NCI-H748 (cell line): ENCODE data around the gene FKBP15.
"Not testable (repeated sequence)": the region's sequence is repeated elsewhere in the genome, so short reads cannot be mapped to it uniquely, and the experiment has no call there.

ENCODE experiments used
- DNase-seq: peaks from one replicate; lab custom pipeline; 2025; ENCODE audit not compliant: unreplicated experiment; lab: John Stamatoyannopoulos, UW

Gene FKBP15

DNA sequence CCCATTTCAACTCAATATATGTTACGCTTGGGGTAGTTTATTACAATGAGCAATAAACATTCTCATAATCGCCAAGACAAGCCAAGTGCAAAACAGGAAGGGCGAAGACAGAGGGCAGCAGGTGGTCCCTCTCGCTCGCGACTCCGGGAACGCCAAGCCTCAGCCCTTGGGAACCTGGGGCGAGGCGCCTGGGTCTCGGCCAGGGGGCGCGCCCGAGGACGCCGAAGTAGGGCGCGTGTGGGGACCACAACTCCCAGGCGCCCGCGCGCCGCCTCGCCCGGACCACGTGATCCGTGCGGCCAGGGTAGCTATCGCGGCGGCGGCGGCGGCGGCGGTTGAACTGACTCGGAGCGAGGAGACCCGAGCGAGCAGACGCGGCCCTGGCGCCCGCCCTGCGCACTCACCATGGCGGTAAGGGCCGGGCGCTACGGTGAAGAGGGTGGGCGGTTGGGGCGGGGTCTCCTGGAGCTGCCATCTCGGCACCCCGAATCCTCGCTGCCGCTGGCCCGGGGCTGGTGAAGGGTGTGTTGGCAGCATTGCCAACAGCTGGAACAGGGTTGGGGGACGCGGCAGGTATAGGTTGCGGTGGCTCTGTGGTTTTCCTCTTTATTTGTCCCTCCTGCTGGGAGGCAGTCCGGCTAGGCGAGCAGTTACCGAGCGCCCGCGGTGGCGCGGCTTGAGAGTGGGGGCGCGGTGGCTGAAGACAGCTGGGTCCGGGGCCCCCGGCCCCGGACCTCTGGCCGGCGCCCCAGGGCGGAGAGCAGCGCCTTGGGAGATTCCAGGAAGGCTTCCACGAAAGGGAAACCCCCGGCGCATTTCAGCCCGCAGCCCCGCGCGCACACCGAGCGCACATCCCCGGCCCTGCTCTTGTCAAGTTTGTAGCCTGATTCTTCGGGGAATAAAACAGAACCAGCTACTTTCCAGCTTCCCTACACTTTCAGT lies 70.1 kb downstream of the FKBP15 start, which contains the start of gene SLC31A2:
TSS of gene SLC31A2 (plus strand) at position 338 of the 942 bp plus-strand sequence. CDS start at position 406, 68 bp downstream.
- peak; percentile 94 for DNase-seq

DNA sequence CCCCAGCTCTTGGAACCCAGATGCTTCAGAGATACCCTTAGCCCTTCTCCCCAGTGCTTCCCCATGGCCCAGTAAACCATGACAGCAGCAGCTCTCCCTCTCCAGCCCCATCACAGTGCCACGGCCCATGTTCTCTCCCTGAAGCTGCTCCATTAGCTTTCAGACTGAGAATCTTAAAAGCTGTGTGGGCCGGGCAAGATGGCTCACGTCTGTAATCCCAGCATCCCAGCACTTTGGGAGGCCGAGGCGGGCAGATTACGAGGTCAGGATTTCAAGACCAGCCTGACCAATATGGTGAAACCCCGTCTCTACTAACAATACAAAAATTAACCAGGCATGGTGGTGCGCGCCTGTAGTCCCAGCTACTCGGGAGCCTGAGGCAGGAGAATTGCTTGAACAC lies 71.5 kb downstream of the FKBP15 start:
- not testable (repeated sequence) for DNase-seq

DNA sequence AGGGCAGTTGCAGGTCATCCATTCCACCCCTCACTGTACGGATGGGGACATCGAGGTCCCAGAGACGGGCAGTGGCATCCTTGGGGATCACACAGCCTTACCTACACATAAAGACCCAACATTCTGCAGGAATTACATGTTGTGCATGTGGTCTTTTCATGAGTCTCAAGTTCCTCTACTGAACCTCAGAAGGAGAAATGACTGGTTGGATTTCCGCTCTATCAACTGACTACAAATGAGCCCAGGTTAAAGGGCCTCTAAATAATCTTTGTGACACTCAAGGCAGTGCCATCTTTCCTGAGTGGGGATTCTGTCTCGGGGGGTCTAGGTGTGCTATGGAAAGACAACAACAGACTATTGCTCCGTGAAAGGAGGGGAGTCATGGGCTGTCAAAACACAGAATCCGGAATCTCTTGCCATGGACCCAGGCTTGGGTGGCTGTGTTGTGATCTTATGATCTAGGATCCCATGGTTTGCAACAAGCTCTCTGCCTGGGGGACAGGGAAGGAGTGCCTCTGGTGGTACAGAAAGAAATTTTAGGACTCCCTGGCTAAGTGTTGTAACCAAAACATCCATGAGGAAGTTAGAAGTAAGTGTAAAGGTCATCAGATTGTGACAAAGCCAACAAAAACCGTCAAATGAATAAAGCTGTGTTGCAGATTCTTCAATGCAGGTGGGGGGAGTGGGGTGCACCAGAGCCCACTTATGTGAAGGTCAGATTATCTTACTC lies 72.1 kb downstream of the FKBP15 start:
- DNase-seq = no peak

DNA sequence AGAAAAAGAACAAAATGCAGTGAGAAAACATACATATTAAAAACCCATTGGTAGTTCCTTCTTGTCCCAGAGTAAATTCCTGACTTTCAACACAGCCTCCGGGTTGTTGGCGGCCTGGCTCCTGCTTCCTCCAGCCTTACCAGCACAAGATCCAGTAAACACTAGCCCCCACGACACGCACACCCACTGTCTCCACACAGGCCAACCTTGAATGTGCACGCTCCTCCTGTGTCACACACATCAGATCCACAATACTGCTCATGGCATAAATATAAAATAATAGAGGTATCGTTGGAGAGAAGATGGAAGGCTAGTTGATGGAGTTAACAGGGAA lies 72.7 kb downstream of the FKBP15 start:
- DNase-seq = no peak

DNA sequence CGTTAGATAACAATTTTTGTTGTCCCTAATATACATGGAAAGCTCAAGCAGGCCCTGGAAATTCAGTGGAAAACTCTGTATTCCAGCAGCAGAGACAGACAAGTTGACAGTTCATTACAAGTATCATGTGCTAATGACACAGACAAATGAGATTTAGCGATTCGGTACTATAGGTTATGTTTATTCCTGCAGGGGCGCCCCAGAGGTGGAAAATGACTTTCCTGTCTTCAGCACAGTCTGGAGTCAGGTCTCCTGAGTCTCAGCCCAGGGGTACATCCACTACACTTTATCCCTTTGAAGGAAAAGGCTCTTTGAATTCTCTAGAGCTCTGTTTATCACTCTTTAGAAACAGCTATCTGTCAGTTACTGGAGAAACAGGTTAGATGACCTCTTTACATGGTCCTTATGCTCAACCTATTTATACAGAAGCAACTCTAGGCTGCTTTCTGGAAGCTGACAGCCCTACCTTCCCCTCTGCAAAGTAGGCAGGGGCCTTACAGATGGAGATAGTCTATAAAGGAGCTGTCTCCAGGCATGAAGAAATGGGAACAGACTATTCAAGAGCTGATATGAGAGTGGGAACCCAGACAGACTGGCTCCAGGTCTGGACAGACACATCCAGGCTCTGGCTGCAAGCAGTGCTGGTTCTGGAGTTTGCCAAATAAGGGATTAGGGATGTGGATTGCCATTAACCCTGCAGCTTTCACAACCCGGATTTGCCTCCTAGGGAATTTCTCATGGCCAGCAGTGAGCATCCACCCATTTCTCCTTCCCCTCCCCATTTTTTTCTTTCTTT lies 77.4 kb downstream of the FKBP15 start:
- no peak for DNase-seq

DNA sequence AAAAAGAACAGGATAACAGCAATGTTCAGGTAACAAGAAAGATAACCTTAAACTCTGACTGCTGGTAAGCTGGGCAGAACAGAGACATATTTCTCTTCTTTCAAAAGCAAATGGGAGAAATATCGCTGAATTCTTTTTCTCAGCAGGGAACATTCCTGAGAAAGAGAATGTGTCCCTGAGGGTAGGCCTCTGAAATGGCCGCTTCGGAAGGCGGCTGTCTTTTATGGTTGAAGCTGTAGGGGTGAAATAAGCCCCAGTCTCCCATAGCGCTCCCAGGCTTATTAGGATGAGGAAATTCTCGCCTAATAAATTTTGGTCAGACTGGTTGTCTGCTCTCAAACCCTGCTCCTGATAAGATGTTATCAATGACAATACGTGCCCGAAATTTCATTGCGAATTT lies 80.2 kb downstream of the FKBP15 start:
- not testable (repeated sequence) for DNase-seq

DNA sequence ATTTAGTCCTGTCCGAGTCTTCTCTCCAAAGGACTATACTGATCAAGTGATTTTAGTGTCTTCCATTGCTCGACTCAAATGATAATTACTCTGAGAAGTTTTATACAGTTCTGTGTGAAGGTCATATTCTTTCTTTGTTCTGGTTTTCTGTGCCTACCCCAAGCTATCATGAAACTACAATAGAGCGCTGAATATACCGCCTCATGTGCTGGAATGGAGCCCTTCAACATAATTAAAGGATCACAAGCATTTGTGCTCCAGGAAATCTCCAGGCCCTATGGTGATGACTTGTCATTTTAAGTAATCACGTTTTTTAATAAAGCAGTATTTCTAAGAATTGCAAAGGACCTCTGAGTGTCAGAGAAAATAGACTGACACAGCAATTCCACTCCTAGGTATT lies 81.1 kb downstream of the FKBP15 start:
- no peak for DNase-seq

DNA sequence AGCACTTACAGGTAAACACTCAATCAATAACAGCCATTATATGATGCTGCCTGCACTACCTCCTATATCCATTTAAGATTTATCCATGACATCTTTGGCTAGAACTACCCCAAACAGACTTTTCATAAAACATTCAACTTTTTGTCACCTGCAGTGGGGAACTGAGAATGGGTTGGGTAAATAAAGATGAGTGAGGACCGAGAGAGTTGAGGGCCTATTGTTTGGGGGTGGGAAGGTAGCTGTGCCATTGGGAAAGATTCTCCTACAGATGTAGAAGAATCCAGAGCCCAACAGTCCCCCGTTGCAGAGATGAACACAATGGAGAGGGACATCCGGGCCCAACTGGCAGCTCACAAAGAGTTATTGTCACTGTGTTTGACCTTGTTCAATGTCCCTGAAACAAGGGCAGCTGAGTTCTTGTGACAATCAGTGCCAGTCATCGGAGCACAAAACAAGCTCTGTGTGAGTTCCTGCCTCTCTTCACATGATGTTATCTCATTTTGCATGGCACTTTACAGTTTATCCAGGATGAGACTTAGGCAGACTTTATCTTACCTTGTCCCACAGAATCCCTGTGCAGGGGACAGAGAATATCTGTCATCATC lies 81.8 kb downstream of the FKBP15 start:
- DNase-seq = no peak

DNA sequence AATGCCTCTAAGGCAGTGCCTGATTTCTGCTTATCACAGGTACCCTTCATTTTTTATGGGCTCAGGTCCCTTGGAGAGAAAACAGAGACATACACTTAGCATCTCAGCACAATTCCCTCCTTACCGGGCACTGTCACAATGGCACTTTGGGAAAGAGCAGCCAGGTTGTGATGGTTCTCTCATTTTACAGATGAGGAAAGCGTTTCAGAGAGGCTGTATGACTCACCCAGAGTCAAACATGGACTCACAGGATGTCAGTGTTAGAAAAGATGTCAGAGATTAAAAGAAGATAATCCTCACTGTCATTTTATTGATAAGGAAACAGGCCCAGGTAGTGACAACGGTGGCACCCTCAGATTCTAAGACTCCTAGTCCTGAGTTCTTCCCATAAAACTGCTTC lies 82.3 kb downstream of the FKBP15 start:
- no peak for DNase-seq

DNA sequence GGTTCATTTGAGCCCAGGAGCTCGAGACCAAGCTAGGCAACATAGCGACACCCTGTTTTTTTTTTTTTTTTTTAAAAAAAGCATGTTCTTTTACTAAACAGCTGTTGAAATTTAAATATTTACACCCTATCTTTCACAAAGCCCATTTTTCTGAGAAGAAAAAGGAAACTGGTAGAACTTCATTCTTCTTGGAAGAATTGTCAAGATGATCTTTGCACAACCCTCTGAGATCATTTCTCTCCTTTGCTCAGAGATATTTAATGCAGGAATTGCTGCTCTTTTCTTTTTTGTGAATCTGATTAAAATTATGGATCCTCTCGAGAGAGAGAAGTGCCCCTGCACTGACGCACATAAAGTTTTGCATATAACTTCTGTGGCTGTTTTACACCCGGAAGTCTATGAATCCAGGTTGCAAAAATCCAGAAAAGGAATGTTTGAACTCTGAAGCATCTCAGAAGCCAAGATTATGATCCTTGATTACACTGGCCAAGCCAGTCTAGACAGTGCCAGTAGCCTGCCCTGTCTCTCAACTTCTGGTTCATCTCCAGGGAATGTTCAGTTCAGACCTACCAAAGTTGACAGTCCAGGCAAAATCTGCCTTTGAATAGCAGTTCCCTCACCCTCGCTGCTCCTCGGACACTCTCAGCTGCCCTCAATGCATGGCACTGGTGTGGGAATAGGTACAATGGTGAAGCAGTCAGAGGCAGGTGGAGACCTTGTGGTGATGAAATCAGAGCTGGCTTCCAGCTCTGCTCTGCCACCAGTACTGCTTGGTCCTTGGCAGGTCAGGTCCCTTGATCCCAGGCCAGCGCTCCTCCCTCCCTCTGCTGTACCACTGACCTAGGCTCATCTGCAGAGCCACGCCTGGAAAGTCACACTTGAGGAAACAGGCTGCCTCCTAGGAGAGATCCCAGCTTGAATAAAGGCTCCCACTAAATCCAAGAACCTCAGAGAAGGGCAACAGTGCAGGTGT lies 83.6 kb downstream of the FKBP15 start:
- DNase-seq = no peak

DNA sequence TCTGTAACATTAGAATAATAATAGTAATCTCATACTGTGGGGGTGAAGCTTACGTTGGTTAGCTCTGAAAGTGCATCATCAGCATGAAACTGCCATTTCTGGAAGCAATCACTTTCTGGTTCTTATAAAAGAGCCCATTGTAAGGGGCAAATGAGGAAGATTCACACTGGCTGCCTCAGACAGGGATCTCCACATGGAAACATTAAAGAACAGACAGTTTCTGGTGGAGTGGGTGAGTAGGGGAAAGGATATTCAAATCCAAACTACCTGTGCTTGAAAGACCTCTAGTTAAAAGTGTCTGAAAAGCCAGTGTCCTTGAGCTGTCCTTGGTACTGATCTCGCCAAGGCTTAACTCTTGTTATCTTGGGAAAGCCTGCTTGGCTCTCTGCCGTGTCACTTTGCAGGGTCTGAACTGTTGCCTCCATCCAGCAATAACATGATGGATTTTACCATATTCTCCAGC lies 89.4 kb downstream of the FKBP15 start:
- DNase-seq = no peak

DNA sequence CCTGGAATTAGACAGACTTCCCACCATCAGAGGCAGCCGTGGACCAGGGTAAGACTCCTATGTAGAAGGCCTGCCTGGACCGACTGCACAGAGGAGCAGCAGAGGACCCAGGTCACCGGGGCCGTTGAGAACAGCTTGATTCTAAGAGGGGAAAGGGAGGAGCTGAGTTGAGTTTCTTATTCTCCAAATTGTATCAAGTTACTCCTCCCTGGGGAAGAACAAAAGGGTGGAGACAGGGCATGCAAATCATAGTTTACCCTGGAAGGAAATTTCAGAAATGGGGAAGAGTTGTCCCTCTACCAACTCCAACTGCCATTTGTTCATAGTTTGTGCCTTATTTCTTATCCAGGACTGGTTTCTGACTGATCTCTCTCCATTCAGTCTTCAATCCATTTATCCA lies 91.2 kb downstream of the FKBP15 start:
- DNase-seq = no peak

DNA sequence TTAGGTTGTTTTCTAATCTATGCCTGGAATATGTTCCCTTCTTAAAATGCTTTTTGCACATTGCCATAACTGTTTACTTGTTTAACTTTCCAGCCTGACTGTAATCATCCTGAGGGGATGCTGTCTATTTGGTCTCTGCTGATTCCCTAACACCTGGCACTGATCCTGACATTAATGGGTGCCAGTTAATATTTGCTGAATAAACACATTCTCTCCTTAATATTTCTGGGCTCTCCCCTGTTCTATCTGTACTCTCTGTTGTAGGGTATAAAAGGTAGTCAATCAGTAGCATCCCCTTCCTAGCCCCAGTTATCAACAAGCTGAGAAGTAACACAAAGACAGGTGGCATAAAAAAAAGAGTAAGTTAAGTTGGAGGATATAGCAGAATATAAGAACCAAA lies 91.6 kb downstream of the FKBP15 start:
- DNase-seq = no peak

DNA sequence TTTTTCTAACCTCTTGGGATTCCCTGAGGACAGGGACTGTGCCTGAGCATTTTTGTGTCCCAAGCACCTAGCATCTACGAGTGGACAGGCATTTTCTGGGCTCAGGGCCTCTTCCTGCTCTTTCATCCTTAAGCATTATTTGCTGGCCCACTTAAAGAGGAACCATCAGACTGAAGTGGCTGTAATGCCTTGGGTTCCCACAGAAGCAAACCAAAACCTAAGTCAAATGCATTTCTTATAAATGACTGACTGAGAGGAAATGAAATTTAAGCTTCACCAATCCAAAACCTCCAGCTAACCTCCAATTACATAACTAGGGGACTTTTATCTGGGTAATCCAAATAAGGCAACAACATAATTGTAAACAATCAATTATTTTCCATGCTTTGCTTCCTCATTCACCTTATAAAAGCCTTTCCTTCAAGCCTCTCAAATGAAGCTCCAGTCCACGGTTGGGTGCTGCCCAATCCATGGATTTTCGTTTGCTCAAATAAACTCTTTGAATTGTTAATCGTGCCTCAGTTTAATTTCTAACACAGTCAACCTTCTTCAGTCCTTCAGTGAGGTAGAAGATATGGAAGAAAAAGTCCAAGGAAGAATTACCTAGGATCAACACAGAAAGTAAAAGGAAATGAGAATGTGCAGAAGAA lies 95.6 kb downstream of the FKBP15 start:
- no peak for DNase-seq

DNA sequence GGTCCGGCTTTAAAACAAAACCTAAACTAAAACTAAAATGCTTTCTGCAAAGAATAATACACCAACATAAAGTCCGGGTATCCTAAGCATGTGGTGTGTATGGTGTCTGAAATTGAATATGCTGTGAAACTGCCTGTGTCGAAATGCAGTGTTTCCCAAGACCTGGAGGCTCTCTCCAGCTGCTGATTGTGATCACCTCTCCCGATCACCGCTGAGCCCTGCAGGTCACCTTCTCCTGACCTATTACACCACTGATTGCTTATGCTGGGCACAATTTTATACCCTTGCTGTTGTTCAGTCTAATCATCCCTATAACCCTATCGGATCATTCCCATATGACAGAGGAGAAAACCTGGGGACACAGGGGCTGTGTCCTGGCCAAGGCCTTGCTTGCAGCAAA lies 102.2 kb downstream of the FKBP15 start:
- not testable (repeated sequence) for DNase-seq
